Aorta (tissue), 5 donors: ENCODE data around the gene OSGEPL1. TPM values are rescaled to one million over a fixed set of nuclear protein-coding genes. Genes with fewer than 3 reads are reported as not detected.

ENCODE experiments used
- ATAC-seq: fragments of 200-7000 bp; cut with Tn5 transposase; one replicate; pipeline ENCODE4 v1.9.1; 2022; ENCODE audit warnings: moderate library complexity; ENCODE audit not compliant: low FRiP score
- DNase-seq, 2 donors: peaks; one replicate each; pipeline ENCODE4 v3.0.0-alpha.2; 2020
- H3K27ac ChIP-seq, 2 donors: one replicate each; pipeline ENCODE4 v1.5.1; 2013; ENCODE audit warnings: low read length in 2 of 2, mild to moderate bottlenecking in 2 of 2, moderate library complexity in 2 of 2, control low read depth in 1 of 2, inconsistent platforms in 1 of 2, low read depth in 1 of 2
- H3K27me3 ChIP-seq, 2 donors: one replicate each; pipeline ENCODE4 v1.6.1; 2013; ENCODE audit warnings: control low read depth in 1 of 2, low read length in 1 of 2, mild to moderate bottlenecking in 1 of 2, moderate library complexity in 1 of 2; ENCODE audit not compliant: insufficient read depth in 2 of 2, control insufficient read depth in 1 of 2
- H3K36me3 ChIP-seq, 2 donors: one replicate each; pipeline ENCODE4 v1.6.1; 2013; ENCODE audit warnings: control low read depth in 1 of 2, low read length in 1 of 2, mild to moderate bottlenecking in 1 of 2; ENCODE audit not compliant: insufficient read depth in 2 of 2, control insufficient read depth in 1 of 2
- H3K4me1 ChIP-seq, 2 donors: one replicate each; pipeline ENCODE4 v1.6.1; 2013; ENCODE audit warnings: low read length in 2 of 2, control low read depth in 1 of 2, mild to moderate bottlenecking in 1 of 2, moderate library complexity in 1 of 2; ENCODE audit not compliant: insufficient read depth in 2 of 2, control insufficient read depth in 1 of 2
- H3K4me3 ChIP-seq, 2 donors: one replicate each; pipeline ENCODE4 v1.5.1; 2013; ENCODE audit warnings: low read length in 2 of 2, control low read depth in 1 of 2, mild to moderate bottlenecking in 1 of 2
- H3K9me3 ChIP-seq: one replicate; pipeline ENCODE4 v1.6.1; 2013; ENCODE audit warnings: mild to moderate bottlenecking, low read length; ENCODE audit not compliant: control insufficient read depth
- WGBS, 2 donors: extraction: QIAGEN DNeasy Blood & Tissue Kit; methylation state at CpG; one replicate each; pipeline ENCODE4 v1.1.7; 2013; 5-methylcytosine and 5-hydroxymethylcytosine counted together
- intact Hi-C, 2 donors: fragments of 100-400 bp; cut with DNase I; formaldehyde crosslinking; loops; one replicate each; pipeline versions ENCODE4 v1.14.2 to v1.15.0; 2022
- polyA plus RNA-seq, 2 donors: library from polyadenylated mRNA; stranded (reverse); fragments of 200-250 nt; gene quantifications; one replicate each; pipeline ENCODE4 v1.2.3, GENCODE V29; 2013
- total RNA-seq, 2 donors: library from RNA; stranded (reverse); fragmentation: NEBNext Ultra II Directional; extraction: Animal tissue kit (Norgen Biotek cat#: 25700); gene quantifications; one replicate each; pipeline ENCODE4 v1.2.1, GENCODE V29; 2021
- donor health status: healthy with polysubstance abuse.
- donor health status: Bipolar disorder and iron deficiency.
- donor health status: DM: no; HTN: no; CAD: no.
- donor health status: DM: no; HTN: no; CAD: no.
- donor health status: DM: yes; HTN: yes; CAD: no.

Gene OSGEPL1
- total and polyA plus RNA-seq, 4 donors, result 2.9 to 7.6 (median 3.4) TPM

DNA sequence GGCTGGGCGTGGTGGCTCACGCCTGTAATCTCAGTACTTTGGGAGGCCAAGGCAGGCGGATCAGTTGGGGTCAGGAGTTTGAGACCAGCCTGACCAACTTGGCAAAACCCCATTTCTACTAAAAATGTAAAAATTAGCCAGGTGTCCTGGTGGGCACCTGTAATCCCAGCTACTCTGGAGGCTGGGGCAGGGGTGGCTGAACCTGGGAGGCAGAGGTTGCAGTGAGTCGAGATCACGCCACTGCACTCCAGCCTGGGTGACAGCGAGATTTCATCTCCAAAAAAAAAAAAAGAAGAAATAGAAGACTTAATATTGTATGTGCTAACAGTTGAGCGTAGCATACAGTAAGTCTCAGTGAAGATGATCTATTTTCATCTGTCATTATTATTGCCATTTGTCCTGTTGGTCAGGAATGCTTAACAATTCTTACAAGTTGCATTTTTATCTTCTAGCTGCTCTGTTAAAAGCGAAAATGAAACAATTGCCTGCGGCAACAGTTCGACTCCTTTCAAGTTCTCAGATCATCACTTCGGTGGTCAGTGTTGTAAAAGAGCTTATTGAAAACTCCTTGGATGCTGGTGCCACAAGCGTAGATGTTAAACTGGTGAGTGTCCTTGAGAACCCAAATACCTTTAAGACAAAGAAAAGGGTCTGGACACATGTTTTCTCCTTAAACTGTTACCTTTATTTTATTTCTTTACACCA, 28.9 kb upstream of the OSGEPL1 start:
- intact Hi-C loops, result no loop called here
- Histone ChIP-seq H3K4me1 (no peaks in the 10 kb centered on the region), H3K27me3 (no peaks in the 10 kb centered on the region), H3K4me3 (no peak overlapping the region), H3K27ac (no peak overlapping the region), H3K36me3 (no peaks in the 10 kb centered on the region), H3K9me3 (no peaks in the 10 kb centered on the region)
- DNase-seq (no peak), ATAC-seq (no peak)
- 92% methylated on average over 12 of the region's 12 CpGs for WGBS, 2 donors

DNA sequence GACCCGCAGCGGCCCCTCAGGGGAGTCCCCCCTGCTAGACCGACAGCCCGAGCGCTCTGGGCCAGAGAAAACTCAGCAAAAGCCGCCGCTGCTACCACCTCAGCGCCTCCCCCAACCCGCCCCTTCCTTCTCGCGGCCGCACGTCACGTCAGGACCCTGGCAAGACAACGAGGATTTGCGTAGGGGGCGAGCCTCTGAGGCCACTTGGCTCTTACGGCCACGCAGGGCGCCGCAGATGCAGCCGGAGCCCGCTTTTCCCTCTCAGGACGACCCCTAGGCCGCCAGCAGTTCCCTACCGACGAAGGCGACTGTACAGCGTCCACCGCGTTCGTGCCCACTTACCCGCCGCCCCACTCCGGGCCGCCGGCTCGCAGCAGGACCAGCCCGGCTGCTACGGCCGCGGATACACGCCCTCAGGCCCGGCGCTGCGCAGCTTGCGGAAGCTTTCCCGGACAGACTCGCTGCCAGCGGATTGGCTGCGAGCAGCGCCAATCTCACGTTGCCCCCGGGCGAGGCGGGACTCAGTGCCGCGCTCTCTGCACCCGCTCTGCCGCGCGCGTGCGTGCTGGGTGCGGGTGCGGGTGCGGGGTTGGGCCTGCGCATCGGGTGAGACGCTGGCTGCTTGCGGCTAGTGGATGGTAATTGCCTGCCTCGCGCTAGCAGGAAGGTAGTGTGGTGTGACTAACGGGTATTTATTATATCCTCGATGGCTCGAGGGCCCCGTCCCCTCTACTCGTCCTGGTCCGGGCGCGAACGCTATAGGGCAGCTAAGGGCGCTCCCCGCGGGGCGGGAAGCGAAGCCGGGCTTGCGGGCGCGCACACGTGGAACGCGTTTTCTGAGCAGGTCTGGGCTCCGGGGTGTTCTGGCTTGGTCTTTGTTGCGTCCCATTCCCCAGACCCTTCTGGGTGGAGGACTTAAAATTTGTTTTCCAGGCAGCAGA, 21.6 kb upstream of the OSGEPL1 start, which contains the start of the genes ORMDL1 and PMS1:
ORMDL1 (minus strand) TSS at position 413 of the 941 bp plus-strand sequence. CDS start 1,744 bp downstream, outside the sequence.
PMS1 (plus strand) TSS at position 524 of the 941 bp plus-strand sequence. CDS start 7,360 bp downstream, outside the sequence.
- DNase-seq (peak; percentile 97 to 99), ATAC-seq (peak; percentile 100)
- H3K4me3 ChIP-seq, result peak within 1 kb of the TSS; percentile 68 to 78
- intact Hi-C loops, result loop anchor here in 1 of 2 donors (2.0 to 10.0 kb wide), 2 partner anchors 21 to 119 kb away; partner anchors contain the start of genes ASNSD1 and OSGEPL1
- WGBS, 2 donors, result 0% methylated on average over 93 to 96 of the region's 96 CpGs
- no peaks in the 10 kb centered on the region for H3K27me3 ChIP-seq
- H3K27ac ChIP-seq, result peak within 1 kb of the TSS; percentile 81 to 85
- H3K36me3 ChIP-seq, result no peaks in the 10 kb centered on the region
- H3K4me1 ChIP-seq, result peaks cover 0 to 3% of the 10 kb centered on the region in 2 donors
- H3K9me3 ChIP-seq, result no peaks in the 10 kb centered on the region

DNA sequence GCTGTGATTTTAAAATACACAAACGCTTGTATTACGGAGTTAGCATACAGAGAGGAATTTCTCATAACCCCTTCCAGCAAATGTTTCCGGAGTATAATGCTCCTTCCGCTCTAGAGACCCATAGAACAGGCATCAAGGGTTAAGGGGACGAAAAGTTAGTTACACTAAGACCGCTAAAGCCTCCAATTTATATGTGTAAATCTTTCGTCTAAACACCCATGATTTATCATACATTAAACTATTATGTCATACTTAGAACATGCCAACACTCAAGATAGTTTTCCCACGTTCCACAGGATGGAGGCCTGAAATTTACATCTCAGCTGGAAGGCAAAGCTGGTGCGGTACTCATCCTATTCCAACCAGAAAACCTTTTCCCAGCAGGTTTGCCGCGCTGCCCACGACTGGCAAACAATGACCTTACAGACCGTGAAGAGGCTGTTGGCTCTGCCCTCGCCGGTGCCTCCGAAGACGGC, 20.9 kb upstream of the OSGEPL1 start:
- no peaks in the 10 kb centered on the region for H3K36me3 ChIP-seq
- H3K27ac ChIP-seq, result peak overlapping the region; percentile 81 to 85
- H3K4me1 ChIP-seq, result peaks cover 0 to 3% of the 10 kb centered on the region in 2 donors
- H3K4me3 ChIP-seq, result peak overlapping the region; percentile 68 to 78
- ATAC-seq (peak; percentile 6), DNase-seq (no peak)
- 0% methylated on average over 17 of the region's 17 CpGs for WGBS, 2 donors
- H3K27me3 ChIP-seq, result no peaks in the 10 kb centered on the region
- intact Hi-C loops, result loop anchor here in 1 of 2 donors (10.0 kb wide), 1 partner anchor 119 kb away; the partner anchor contains the start of gene ASNSD1
- H3K9me3 ChIP-seq, result no peaks in the 10 kb centered on the region

DNA sequence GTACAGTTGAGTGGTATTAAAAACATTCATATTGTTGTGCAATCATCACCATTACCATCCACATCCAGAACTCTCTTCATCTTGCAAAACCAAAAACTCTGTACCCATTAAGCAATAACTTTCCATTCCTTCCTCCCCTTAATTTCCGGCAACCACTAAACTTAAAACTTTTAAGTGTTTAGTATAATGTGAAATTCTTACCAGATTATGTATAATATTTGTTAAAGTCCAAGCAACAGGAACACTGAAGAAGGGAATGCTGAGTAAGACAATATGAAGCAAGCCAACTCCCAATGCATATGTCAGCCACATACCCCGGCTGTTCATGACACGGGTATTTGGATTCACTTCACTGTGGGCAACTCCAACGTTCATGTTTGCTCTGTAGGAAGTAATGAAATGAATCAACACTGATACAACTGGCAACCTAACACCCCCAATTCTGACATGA, 19.7 kb upstream of the OSGEPL1 start:
- H3K4me3 ChIP-seq, result no peak overlapping the region
- no peaks in the 10 kb centered on the region for H3K27me3 ChIP-seq
- DNase-seq, result no peak
- 50 to 54% methylated on average over 4 of the region's 4 CpGs for WGBS, 2 donors
- intact Hi-C loops, result loop anchor here in 1 of 2 donors (10.0 kb wide), 1 partner anchor 117 kb away; the partner anchor contains the start of gene ASNSD1
- ATAC-seq, result no peak
- H3K27ac ChIP-seq, result no peak overlapping the region
- no peaks in the 10 kb centered on the region for H3K36me3 ChIP-seq
- H3K4me1 ChIP-seq, result peaks cover 0 to 3% of the 10 kb centered on the region in 2 donors
- no peaks in the 10 kb centered on the region for H3K9me3 ChIP-seq

DNA sequence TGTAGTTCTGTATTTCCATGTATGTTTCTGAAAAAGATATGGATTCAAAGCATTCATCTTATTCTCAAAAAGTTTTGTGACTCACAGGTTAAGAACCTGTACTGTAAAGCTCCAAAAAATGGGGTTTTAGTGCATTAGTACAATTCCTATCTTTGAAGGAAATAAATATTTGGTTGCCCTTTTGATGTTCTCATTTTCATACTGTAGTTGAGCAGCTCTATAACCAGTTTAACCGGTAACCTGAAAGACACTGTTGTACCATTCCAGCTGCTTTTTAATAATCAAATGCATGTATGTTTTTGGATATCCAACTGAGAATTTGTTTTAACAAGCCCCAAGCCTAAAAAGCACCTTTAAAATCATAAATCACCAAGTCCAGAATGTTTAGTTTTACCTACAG, 9.6 kb upstream of the OSGEPL1 start:
- H3K27ac ChIP-seq, result no peak overlapping the region
- intact Hi-C loops, result no loop called here
- 89 to 95% methylated on average over 1 of the region's 1 CpG for WGBS, 2 donors
- no peak for DNase-seq
- H3K4me3 ChIP-seq, result no peak overlapping the region
- H3K36me3 ChIP-seq, result peaks cover 0 to 6% of the 10 kb centered on the region in 2 donors
- no peaks in the 10 kb centered on the region for H3K27me3 ChIP-seq
- no peak for ATAC-seq
- no peaks in the 10 kb centered on the region for H3K9me3 ChIP-seq
- H3K4me1 ChIP-seq, result peaks cover 2 to 3% of the 10 kb centered on the region in 2 donors

DNA sequence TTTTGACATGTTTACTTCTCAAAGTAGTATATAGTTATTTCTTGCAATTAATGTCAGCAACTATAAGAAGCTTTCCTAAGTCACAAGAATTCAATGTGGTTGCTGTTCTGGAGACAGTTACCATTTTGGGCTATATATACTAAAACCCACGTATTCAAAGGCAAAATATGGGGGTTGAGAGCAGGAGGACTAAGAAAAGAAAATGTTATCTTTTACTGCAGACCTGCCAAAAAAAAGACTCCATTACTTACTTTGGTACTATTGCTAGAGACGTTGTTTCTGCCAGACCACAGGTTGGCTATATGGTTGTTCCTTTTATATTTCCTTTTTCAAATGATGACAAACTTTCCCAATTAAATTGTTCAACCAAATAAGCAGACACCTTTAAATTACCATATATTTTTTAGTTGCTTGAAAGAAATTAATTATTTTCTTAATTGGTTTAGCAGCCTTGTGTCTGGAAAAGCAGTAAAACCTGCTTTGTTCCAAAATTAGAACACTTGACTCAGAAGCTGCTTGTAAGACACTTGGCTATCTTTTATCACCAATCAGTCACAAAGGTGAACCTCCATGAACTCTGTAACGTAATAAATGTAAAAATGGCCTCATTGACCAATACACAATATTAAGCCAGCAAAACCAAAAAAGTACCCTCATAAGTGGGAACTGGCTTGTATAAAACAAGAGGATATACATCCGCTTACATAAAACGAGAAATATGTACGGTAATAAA, 8.2 kb upstream of the OSGEPL1 start:
- DNase-seq (no peak), ATAC-seq (no peak)
- Histone ChIP-seq H3K36me3 (peaks cover 0 to 6% of the 10 kb centered on the region in 2 donors), H3K9me3 (no peaks in the 10 kb centered on the region), H3K4me1 (peaks cover 2 to 3% of the 10 kb centered on the region in 2 donors), H3K27ac (peak overlapping the region in 1 of 2 donors; percentile 43), H3K4me3 (no peak overlapping the region), H3K27me3 (no peaks in the 10 kb centered on the region)
- intact Hi-C loops, result no loop called here
- 18 to 20% methylated on average over 6 of the region's 6 CpGs for WGBS, 2 donors

DNA sequence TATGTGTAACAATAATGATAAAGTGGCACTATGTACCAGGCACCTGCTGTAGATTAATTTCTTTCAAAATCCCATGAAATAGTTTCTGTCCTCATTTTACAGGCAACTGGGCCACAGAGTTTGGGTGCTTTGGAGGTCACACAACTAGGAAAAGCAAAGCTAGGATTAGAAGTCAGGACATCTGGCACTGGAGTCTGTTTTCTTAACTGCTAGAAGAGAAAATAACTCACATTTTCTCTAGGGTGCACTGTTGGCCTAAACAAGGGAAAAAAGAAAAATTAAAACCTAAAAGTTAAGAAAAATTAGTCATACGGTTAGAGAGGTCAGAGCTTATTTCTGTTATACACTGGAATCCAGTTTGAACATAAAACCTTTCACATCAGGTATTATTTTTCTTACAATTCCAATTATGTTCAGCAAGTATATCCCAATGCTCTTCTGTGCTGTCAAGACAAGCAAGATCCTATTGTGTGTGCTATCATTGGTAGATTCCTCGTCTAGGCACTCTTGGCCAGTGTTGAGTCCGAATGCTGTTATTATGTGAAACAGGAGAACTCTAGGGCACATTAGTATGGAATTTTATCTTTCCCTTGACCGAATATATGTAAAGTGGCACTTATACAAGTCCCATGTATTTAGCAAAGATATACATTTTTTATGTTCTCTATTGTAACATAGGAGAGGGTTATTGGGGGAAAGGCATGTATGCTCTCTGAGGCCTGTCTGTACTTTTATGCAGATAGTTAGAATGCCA, 1.5 kb upstream of the OSGEPL1 start:
- Histone ChIP-seq H3K4me1 (no peaks in the 10 kb centered on the region), H3K36me3 (no peaks in the 10 kb centered on the region), H3K27ac (no peak overlapping the region), H3K4me3 (no peak overlapping the region), H3K27me3 (no peaks in the 10 kb centered on the region), H3K9me3 (no peaks in the 10 kb centered on the region)
- ATAC-seq (no peak), DNase-seq (no peak)
- intact Hi-C loops, result loop anchor here in 1 of 2 donors (2.0 kb wide), 1 partner anchor 21 kb away; the partner anchor contains the start of genes ORMDL1 and PMS1
- 32 to 37% methylated on average over 4 of the region's 4 CpGs for WGBS, 2 donors
